GM13976 (cell line): ENCODE data around the gene TNF.
A peak's percentile ranks its signal among the peaks of the same experiment; 100 is the strongest.

Source experiments
- DNase-seq: peaks from one replicate; pipeline ENCODE4 v3.0.0; 2012; ENCODE audit warnings: low spot score
- in situ Hi-C: fragments of 300-500 bp; cut with MboI; formaldehyde crosslinking; loops from one replicate; pipeline ENCODE4 v1.12.0; 2022; ENCODE audit warnings: low sequenced_read_pairs, mixed read lengths, inconsistent platforms; ENCODE audit not compliant: unreplicated experiment
- TF ChIP-seq, protein P1 (sequence below): IDR thresholded peaks from 2 replicates; pipeline ENCODE4 v1.5.1; 2012; ENCODE audit warnings: borderline replicate concordance, mild to moderate bottlenecking; ENCODE audit not compliant: insufficient read depth; ENCODE audit errors: extremely low read depth, missing control alignments, control extremely low read depth

Gene TNF

DNA sequence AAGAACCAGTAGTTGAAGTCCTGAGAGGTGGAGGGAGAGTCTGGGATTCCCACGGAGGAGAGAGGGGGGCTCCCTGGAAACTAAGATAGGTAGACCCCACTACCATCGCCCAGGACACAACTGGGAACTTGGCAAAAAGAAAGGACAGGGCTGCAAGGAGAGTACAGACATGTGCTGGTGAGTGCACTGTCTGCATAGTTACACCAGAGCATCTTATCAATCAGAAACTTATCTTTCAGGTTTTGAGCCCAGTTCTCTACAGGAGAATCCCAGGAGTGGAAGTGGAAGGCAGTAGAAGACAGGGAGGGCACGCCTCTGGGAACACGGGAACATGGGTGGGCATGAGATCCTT lies 15.8 kb upstream of the TNF start:
- TF ChIP-seq, protein P1, sequence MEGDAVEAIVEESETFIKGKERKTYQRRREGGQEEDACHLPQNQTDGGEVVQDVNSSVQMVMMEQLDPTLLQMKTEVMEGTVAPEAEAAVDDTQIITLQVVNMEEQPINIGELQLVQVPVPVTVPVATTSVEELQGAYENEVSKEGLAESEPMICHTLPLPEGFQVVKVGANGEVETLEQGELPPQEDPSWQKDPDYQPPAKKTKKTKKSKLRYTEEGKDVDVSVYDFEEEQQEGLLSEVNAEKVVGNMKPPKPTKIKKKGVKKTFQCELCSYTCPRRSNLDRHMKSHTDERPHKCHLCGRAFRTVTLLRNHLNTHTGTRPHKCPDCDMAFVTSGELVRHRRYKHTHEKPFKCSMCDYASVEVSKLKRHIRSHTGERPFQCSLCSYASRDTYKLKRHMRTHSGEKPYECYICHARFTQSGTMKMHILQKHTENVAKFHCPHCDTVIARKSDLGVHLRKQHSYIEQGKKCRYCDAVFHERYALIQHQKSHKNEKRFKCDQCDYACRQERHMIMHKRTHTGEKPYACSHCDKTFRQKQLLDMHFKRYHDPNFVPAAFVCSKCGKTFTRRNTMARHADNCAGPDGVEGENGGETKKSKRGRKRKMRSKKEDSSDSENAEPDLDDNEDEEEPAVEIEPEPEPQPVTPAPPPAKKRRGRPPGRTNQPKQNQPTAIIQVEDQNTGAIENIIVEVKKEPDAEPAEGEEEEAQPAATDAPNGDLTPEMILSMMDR: no peak
- in situ Hi-C loops: no loop called here
- DNase-seq: no peak

DNA sequence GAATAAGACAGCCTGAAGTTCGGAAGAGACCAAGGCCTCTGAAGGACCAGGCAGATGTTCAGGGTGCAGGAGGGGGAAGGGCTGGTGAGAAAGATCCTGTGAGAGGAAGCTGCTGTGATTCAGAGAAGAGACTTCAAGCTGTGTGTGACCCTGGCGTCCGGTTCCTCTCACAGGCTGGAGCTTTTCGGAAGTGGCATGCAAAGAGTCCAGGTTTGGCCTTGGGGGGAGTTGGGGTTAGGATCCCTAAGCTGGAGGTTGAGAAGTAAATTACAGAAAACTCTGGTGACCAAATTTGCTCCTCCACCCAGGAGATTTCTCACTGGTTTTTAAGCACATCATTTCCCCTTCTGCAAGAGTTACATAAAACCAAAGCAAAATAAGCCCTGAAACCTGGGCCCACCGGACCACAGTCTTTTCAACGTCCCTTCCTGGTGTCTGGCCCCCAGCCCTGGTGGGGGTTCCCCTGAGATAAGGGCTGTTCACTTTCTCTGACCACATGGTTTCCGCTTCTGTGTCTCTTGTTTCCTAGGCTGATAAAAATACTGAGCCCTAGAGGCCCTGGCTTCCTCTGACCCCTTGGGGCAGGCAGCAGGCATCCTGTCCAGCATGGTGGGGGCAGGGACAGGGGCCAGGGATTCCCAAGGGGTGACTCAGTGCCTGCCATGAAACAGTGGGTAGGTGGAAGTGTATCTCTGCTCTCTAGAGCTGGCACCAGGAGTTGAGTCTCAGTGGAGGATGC lies 15.2 kb upstream of the TNF start:
- DNase-seq: peak; percentile 70
- in situ Hi-C loops: no loop called here
- TF ChIP-seq, protein P1: no peak

GRCh38 chr6:31560697-31561058 lies 14.7 kb upstream of the TNF start:
- no peak for DNase-seq
- TF ChIP-seq, protein P1: no peak
- in situ Hi-C loops: no loop called here

DNA sequence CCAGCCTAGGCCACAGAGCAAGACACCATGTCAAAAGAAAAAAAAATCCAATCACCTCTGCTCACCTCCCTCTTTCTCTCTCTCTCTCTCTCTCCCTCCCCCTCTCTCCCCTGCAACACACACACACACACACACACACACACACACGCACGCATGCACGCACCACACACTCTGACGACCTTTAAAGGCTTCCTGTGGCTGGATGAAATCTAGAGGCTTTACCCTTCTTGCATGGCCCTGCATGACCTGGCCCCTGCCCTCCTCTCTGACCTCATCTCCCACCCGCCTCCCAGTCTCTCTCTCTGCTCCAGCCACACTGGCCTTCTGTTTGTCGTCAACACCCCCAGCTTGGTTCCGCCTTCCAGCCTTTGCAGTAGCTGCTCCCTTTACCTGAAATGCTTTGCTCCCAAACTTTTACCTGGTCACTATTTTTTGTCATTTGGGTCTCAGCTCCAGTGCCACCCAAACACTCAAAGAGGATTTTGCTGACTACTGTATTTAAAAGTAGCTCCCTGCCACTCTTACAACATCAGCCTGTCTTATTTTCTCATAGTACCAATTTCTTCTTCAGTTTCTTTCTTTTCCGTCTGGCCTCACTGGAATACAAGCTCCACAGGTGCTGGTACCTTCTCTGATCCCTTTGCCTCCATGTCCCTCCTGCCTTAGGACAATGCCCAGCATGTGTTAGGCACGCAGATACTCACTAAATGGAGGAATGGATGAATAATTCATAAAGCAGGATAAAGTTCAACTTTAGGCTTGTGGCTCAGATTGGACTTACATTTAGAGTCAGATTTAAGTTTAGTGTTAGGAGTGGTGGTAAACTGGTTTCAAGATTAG lies 7.6 kb upstream of the TNF start:
- TF ChIP-seq, protein P1: no peak
- DNase-seq: no peak
- in situ Hi-C loops: no loop called here

GRCh38 chr6:31568537-31568961 lies 6.8 kb upstream of the TNF start:
- peak; percentile 75 for DNase-seq
- TF ChIP-seq, protein P1: no peak
- in situ Hi-C loops: no loop called here

DNA sequence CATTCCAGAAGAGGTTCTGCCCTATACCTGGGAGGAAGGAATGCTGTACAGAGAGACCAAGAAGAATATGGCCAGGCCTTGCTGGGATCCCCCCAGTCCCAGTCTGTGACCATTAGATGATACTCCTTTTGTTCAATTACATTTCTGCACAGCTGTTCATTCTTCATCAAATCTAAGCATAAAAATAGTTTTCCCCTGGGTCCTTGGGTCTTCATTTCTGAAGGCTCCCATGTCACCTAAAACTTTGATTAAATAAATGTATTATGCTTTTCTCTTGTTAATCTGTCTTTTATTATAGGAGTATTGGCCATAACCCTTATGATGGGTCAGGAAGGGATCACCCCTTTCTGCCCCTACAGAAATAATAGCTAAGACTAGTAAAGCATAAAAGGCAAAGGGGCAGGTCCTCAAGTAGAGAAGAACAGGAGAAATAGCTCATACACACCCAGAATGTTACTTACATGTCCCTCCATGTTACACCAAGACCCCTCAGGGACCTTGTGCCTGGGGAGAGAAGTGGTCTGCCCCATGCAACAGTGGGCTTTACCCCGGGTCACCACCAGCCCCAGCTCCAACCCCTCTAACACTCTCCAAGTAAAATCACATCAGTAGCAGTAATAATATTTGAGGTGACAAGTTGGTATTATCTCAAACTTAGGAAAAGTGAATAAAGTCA lies 5.4 kb upstream of the TNF start:
- in situ Hi-C loops: no loop called here
- TF ChIP-seq, protein P1: no peak
- DNase-seq: no peak
